SU-DHL-6 (cell line): ENCODE measurements around the gene SHCBP1L.

Experiments
- EZH2phosphoT487 ChIP-seq: fragments of 200-600 bp; sonication (generic), shearing (Covaris generic); conservative IDR thresholded peaks from 2 replicates; pipeline ENCODE4 v1.6.1; 2018; ENCODE audit warnings: mild to moderate bottlenecking, antibody characterized with exemption, low read length, moderate library complexity, mixed read lengths
- TF ChIP-seq, protein P1 (sequence below): fragments of 200-600 bp; sonication (generic); IDR thresholded peaks from one replicate; pipeline ENCODE4 v1.5.1; 2017; ENCODE audit warnings: antibody characterized with exemption, mild to moderate bottlenecking, low read length, moderate library complexity; ENCODE audit not compliant: insufficient read depth, poor library complexity, severe bottlenecking

DNA sequence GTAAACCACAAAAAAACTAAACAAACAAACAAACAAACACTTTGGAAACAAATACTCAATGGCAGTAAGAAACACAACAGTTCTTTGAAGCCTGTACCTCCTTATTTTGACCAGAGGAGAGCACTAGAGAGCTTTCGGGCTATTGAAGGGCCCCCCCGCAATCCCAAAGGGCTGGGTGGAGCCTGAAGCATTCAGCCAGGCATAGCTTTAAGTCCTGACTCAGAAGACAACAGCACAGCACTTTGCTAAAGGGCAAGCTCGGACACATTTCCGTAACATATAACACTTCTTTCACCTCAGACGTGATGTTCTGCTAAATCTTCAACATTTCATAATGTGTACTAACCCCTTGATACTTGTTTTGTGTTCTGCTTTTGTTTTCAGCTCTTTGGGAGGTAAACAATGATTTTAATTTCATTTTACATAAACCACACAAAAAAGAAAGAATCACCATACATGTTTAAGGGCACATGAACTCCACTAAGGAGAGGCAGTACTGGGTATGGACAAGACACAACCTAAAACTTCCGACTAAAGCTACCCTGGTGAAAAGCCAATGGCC lies 9.7 kb upstream of the SHCBP1L start:
- TF ChIP-seq, protein P1, sequence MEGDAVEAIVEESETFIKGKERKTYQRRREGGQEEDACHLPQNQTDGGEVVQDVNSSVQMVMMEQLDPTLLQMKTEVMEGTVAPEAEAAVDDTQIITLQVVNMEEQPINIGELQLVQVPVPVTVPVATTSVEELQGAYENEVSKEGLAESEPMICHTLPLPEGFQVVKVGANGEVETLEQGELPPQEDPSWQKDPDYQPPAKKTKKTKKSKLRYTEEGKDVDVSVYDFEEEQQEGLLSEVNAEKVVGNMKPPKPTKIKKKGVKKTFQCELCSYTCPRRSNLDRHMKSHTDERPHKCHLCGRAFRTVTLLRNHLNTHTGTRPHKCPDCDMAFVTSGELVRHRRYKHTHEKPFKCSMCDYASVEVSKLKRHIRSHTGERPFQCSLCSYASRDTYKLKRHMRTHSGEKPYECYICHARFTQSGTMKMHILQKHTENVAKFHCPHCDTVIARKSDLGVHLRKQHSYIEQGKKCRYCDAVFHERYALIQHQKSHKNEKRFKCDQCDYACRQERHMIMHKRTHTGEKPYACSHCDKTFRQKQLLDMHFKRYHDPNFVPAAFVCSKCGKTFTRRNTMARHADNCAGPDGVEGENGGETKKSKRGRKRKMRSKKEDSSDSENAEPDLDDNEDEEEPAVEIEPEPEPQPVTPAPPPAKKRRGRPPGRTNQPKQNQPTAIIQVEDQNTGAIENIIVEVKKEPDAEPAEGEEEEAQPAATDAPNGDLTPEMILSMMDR, result peak; percentile 80
- no peak for TF ChIP-seq EZH2phosphoT487
